ENCODE data around the gene COX4I1. TPM values are rescaled to one million over a fixed set of nuclear protein-coding genes. Genes with fewer than 3 reads are reported as not detected.

The COX4I1 gene
- total RNA-seq, 1 experiment from 2014 or later, result 554 TPM

- intact Hi-C loops (cut with micrococcal nuclease; ENCODE audit: unreplicated experiment), result no loop called here
- no peaks in the 10 kb centered on the region for H3K9me3 ChIP-seq (ENCODE audit: low read depth, low read length, poor library complexity, severe bottlenecking)
- CTCF ChIA-PET, result no interaction called here
- H3K36me3 ChIP-seq (ENCODE audit: insufficient read depth, low read length, poor library complexity, severe bottlenecking), result no peaks in the 10 kb centered on the region
- H3K27me3 ChIP-seq (replicated peaks; ENCODE audit: insufficient read depth, low read depth, low read length, poor library complexity), result peaks cover 40% of the 10 kb centered on the region
- TF ChIP-seq CTCF (conservative IDR thresholded peaks at IDR 0.05; ENCODE audit: low read depth, low read length) (no peak), EZH2 (IDR thresholded peaks at IDR 0.05; ENCODE audit: borderline replicate concordance, low read depth, low read length, poor library complexity, severe bottlenecking) (no peak)
- no peak for DNase-seq (ENCODE audit: low spot score)
- BruUV-seq (replicated peaks), result no TSS peak
- H3K4me3 ChIP-seq (ENCODE audit: low read depth, low read length, poor library complexity, severe bottlenecking), result no peak overlapping the region
- H3K4me1 ChIP-seq (ENCODE audit: insufficient read depth, low read length, poor library complexity, severe bottlenecking), result no peaks in the 10 kb centered on the region
- POLR2A ChIA-PET (ENCODE audit: low non-redundant PET), result no interaction called here
- no peak overlapping the region for H3K27ac ChIP-seq (ENCODE audit: low read depth, low read length, poor library complexity, severe bottlenecking)
These were observed 45.3 kb downstream of the COX4I1 start for GRCh38 chr16:85844786-85845185.

- no peak for DNase-seq (ENCODE audit: low spot score)
- CTCF ChIA-PET, result no interaction called here
- Histone ChIP-seq H3K27me3 (replicated peaks; ENCODE audit: insufficient read depth, low read depth, low read length, poor library complexity) (peaks cover 40% of the 10 kb centered on the region), H3K4me1 (ENCODE audit: insufficient read depth, low read length, poor library complexity, severe bottlenecking) (no peaks in the 10 kb centered on the region), H3K9me3 (ENCODE audit: low read depth, low read length, poor library complexity, severe bottlenecking) (no peaks in the 10 kb centered on the region), H3K27ac (ENCODE audit: low read depth, low read length, poor library complexity, severe bottlenecking) (no peak overlapping the region), H3K36me3 (ENCODE audit: insufficient read depth, low read length, poor library complexity, severe bottlenecking) (no peaks in the 10 kb centered on the region), H3K4me3 (ENCODE audit: low read depth, low read length, poor library complexity, severe bottlenecking) (no peak overlapping the region)
- intact Hi-C loops (cut with micrococcal nuclease; ENCODE audit: unreplicated experiment), result no loop called here
- TF ChIP-seq EZH2 (IDR thresholded peaks at IDR 0.05; ENCODE audit: borderline replicate concordance, low read depth, low read length, poor library complexity, severe bottlenecking), result no peak
- TF ChIP-seq CTCF (conservative IDR thresholded peaks at IDR 0.05; ENCODE audit: low read depth, low read length), result no peak
- POLR2A ChIA-PET (ENCODE audit: low non-redundant PET), result no interaction called here
- no TSS peak for BruUV-seq (replicated peaks)
These were observed 45.8 kb downstream of the COX4I1 start for GRCh38 chr16:85845266-85845665.

GRCh38 chr16:85846461-85846860 is 47.0 kb downstream of the COX4I1 start:
- Histone ChIP-seq H3K4me1 (ENCODE audit: insufficient read depth, low read length, poor library complexity, severe bottlenecking) (no peaks in the 10 kb centered on the region), H3K27ac (ENCODE audit: low read depth, low read length, poor library complexity, severe bottlenecking) (no peak overlapping the region), H3K27me3 (replicated peaks; ENCODE audit: insufficient read depth, low read depth, low read length, poor library complexity) (peaks cover 48% of the 10 kb centered on the region), H3K9me3 (ENCODE audit: low read depth, low read length, poor library complexity, severe bottlenecking) (no peaks in the 10 kb centered on the region), H3K4me3 (ENCODE audit: low read depth, low read length, poor library complexity, severe bottlenecking) (no peak overlapping the region), H3K36me3 (ENCODE audit: insufficient read depth, low read length, poor library complexity, severe bottlenecking) (no peaks in the 10 kb centered on the region)
- BruUV-seq (replicated peaks), result no TSS peak
- ChIA-PET CTCF (no interaction called here), POLR2A (ENCODE audit: low non-redundant PET) (no interaction called here)
- intact Hi-C loops (cut with micrococcal nuclease; ENCODE audit: unreplicated experiment), result no loop called here
- TF ChIP-seq CTCF (conservative IDR thresholded peaks at IDR 0.05; ENCODE audit: low read depth, low read length), result no peak
- no peak for TF ChIP-seq EZH2 (IDR thresholded peaks at IDR 0.05; ENCODE audit: borderline replicate concordance, low read depth, low read length, poor library complexity, severe bottlenecking)
- DNase-seq (ENCODE audit: low spot score), result no peak

Measured in A673 (cell line).